DND-41 (cell line): ENCODE data around the gene SPACA6.

ENCODE experiments used
- ATAC-seq: fragments of 200-7000 bp; cut with Tn5 transposase; 3 replicates; pipeline ENCODE4 v1.9.1; 2021; ENCODE audit warnings: low read depth; ENCODE audit not compliant: insufficient read depth
- DNase-seq: peaks from one replicate; pipeline ENCODE4 v3.0.0-alpha.2; 2020
- H2AFZ ChIP-seq: 2 replicates; pipeline ENCODE4 v1.6.0; 2012; ENCODE audit warnings: low read depth, low read length
- H3K27ac ChIP-seq: 2 replicates; pipeline ENCODE4 v1.5.1; 2012; ENCODE audit warnings: low read length, inconsistent platforms
- H3K27me3 ChIP-seq: fragments of 200-600 bp; sonication (generic); 2 replicates; pipeline ENCODE4 v1.6.0; 2012; ENCODE audit warnings: low read length, mild to moderate bottlenecking, inconsistent platforms; ENCODE audit not compliant: insufficient read depth, poor library complexity
- H3K36me3 ChIP-seq: 2 replicates; pipeline ENCODE4 v1.5.1; 2012; ENCODE audit warnings: low read length, inconsistent platforms; ENCODE audit not compliant: insufficient read depth
- H3K4me1 ChIP-seq: 2 replicates; pipeline ENCODE4 v1.5.1; 2012; ENCODE audit warnings: mild to moderate bottlenecking, low read length; ENCODE audit not compliant: insufficient read depth
- H3K4me2 ChIP-seq: 2 replicates; pipeline ENCODE4 v1.6.0; 2012; ENCODE audit warnings: mild to moderate bottlenecking, moderate library complexity, low read length, inconsistent platforms; ENCODE audit not compliant: insufficient read depth
- H3K4me3 ChIP-seq, 2 experiments: fragments of 200-600 bp in 1 of 2; shearing (Covaris generic) in 1 of 2; 2 replicates each; pipeline ENCODE4 v1.5.1; 2012 to 2016; ENCODE audit warnings: inconsistent platforms in 2 of 2, low read length in 2 of 2, mild to moderate bottlenecking in 2 of 2, low read depth in 1 of 2, moderate library complexity in 1 of 2
- H3K79me2 ChIP-seq: 2 replicates; pipeline ENCODE4 v1.6.0; 2012; ENCODE audit warnings: low read length, inconsistent platforms; ENCODE audit not compliant: insufficient read depth
- H3K9ac ChIP-seq: 2 replicates; pipeline ENCODE4 v1.6.0; 2012; ENCODE audit warnings: low read depth, mild to moderate bottlenecking, inconsistent platforms, low read length, moderate library complexity
- H3K9me3 ChIP-seq: 2 replicates; pipeline ENCODE4 v1.5.1; 2012; ENCODE audit warnings: low read length, moderate library complexity, mild to moderate bottlenecking, inconsistent platforms; ENCODE audit not compliant: insufficient read depth, severe bottlenecking
- H4K20me1 ChIP-seq: 2 replicates; pipeline ENCODE4 v1.6.0; 2012; ENCODE audit warnings: low read length; ENCODE audit not compliant: insufficient read depth
- EZH2 ChIP-seq: IDR thresholded peaks from 3 replicates; pipeline ENCODE4 v1.6.1; 2012; ENCODE audit warnings: borderline replicate concordance, low read depth, mild to moderate bottlenecking, moderate library complexity, low read length, inconsistent platforms; ENCODE audit not compliant: severe bottlenecking
- TF ChIP-seq, protein P1 (sequence below): IDR thresholded peaks from 2 replicates; pipeline ENCODE4 v1.5.1; 2012; ENCODE audit warnings: borderline replicate concordance, low read length, moderate library complexity, mild to moderate bottlenecking; ENCODE audit not compliant: poor library complexity, severe bottlenecking; ENCODE audit errors: extremely low read depth

The SPACA6 gene

DNA sequence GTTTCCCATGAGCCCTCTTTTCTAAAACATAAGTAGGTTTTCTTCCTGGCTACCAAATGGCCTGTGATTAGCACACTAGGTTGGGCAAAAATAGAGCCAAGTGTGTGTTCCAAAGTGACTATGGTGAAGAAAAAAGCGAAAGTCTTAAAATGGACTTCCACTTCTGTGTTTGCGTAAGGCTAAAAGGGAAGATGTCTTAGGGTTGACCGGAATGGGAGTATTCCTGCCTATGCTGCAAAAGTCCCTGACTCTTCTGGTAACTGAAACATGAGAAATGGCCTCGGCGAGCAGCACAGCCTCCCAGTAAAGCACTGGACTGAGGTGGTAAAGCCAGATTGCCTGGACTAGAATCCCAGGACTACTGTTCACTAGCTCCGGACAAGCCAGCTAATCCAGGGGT lies 61.0 kb downstream of the SPACA6 start:
- TF ChIP-seq, protein P1, sequence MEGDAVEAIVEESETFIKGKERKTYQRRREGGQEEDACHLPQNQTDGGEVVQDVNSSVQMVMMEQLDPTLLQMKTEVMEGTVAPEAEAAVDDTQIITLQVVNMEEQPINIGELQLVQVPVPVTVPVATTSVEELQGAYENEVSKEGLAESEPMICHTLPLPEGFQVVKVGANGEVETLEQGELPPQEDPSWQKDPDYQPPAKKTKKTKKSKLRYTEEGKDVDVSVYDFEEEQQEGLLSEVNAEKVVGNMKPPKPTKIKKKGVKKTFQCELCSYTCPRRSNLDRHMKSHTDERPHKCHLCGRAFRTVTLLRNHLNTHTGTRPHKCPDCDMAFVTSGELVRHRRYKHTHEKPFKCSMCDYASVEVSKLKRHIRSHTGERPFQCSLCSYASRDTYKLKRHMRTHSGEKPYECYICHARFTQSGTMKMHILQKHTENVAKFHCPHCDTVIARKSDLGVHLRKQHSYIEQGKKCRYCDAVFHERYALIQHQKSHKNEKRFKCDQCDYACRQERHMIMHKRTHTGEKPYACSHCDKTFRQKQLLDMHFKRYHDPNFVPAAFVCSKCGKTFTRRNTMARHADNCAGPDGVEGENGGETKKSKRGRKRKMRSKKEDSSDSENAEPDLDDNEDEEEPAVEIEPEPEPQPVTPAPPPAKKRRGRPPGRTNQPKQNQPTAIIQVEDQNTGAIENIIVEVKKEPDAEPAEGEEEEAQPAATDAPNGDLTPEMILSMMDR: no peak
- TF ChIP-seq EZH2: no peak
- no peaks in the 10 kb centered on the region for H3K27me3 ChIP-seq
- H2AFZ ChIP-seq: no peak overlapping the region
- DNase-seq (no peak), ATAC-seq (no peak)
- no peaks in the 10 kb centered on the region for H3K36me3 ChIP-seq
- no peaks in the 10 kb centered on the region for H4K20me1 ChIP-seq
- H3K9ac ChIP-seq: no peak overlapping the region
- H3K27ac ChIP-seq: no peak overlapping the region
- H3K4me1 ChIP-seq: no peaks in the 10 kb centered on the region
- H3K79me2 ChIP-seq: no peaks in the 10 kb centered on the region
- no peak overlapping the region for H3K4me2 ChIP-seq
- no peaks in the 10 kb centered on the region for H3K9me3 ChIP-seq
- H3K4me3 ChIP-seq: no peak overlapping the region

DNA sequence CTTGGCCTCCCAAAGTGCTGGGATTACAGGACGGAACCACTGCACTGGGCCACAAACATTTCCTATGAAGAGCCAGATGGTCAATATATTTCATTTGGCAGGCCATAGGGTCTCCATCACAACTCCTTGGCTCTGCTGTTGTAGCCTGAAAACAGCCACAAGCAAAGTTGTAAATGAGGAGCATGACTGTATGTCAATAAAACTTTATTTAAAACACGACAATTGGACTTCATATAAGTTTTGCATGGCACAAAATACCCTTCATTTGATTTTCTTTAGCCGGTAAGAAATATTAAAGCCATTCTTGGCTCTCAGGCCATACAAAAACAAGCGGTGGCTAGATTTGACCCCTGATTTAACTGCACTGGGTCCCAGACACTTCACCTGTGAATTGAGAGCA lies 61.6 kb downstream of the SPACA6 start:
- no peak overlapping the region for H3K27ac ChIP-seq
- ATAC-seq: no peak
- H4K20me1 ChIP-seq: no peaks in the 10 kb centered on the region
- H3K79me2 ChIP-seq: no peaks in the 10 kb centered on the region
- H3K27me3 ChIP-seq: no peaks in the 10 kb centered on the region
- TF ChIP-seq EZH2: no peak
- H3K4me2 ChIP-seq: no peak overlapping the region
- no peak overlapping the region for H3K9ac ChIP-seq
- H3K4me1 ChIP-seq: no peaks in the 10 kb centered on the region
- no peaks in the 10 kb centered on the region for H3K36me3 ChIP-seq
- DNase-seq: no peak
- no peak overlapping the region for H2AFZ ChIP-seq
- H3K4me3 ChIP-seq: no peak overlapping the region
- H3K9me3 ChIP-seq: no peaks in the 10 kb centered on the region
